GM21717 (cell line): Measurements from ENCODE around the gene RBM10.

Experiments used
- ATAC-seq: cut with Tn5 transposase; IDR thresholded peaks from one replicate; pipeline ENCODE4 v1.9.1; 2021; ENCODE audit warnings: mild to moderate bottlenecking, moderate library complexity; ENCODE audit not compliant: unreplicated experiment

The RBM10 gene

DNA sequence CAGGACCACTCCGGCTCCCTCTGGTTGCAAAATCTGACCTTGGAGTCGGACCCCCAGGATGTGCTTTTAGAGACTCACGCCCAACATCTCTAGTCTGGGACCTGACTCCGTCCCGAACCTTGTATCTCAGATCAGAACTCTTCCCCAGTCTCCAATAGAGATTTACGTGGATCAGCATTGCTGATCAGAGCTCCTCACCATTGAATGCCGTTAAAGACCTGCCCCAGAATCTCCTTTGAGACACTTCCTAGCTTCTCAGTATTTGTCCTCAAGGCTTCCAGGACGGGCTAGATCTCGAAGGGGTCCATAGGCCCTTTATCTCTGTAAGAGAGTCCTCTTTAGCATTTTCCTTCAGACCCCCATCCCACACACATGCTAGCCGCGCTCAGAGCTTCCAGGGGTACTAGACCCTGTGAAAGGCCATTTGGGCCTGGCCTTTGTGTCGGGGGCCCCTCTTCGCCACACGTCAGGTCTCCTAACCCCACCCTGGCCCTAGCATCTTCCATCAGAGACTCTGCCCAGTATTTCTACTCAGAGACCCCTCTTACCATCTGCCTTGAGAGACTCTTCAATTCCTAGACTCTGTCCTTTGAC is 49.3 kb downstream of the RBM10 start:
- no peak for ATAC-seq

DNA sequence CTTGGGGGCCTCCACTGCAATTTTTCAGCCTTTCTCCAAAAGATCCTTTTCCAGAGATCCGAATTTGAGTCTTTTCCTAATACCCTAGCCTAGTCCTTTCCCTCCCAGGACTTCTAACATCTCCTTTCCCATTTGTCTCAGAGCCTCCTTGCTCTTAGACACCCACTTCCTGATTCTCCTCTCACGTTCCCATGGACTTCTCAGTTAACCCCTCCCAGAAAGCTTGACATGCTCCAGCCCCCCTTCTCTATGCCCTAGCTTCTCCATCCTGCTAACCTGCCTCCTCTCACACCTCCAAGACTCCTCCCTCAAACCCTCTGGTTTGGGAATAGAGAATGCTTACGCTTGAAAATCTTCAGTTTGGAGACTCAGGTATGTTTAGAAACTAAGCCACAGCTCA is 51.1 kb downstream of the RBM10 start:
- ATAC-seq: no peak

DNA sequence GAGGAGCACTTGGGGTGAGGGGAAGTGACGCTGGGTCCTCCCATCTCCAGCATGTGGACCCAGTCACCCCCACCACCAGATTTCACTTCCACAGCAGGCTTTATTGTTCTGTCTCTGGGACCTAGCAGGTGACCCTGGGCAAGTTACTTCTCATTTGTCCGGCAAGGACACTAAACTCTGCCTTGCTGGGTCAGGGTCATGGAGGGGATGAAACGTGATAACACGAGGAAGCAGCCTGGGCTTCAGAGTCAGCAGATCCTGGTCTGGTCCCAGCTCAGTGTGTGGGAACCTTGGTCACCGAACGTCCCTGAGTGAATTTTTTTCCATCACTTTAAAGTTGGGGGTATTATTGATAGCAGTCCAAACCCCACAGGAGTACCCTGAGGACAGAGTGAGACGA is 52.5 kb downstream of the RBM10 start:
- ATAC-seq: no peak

DNA sequence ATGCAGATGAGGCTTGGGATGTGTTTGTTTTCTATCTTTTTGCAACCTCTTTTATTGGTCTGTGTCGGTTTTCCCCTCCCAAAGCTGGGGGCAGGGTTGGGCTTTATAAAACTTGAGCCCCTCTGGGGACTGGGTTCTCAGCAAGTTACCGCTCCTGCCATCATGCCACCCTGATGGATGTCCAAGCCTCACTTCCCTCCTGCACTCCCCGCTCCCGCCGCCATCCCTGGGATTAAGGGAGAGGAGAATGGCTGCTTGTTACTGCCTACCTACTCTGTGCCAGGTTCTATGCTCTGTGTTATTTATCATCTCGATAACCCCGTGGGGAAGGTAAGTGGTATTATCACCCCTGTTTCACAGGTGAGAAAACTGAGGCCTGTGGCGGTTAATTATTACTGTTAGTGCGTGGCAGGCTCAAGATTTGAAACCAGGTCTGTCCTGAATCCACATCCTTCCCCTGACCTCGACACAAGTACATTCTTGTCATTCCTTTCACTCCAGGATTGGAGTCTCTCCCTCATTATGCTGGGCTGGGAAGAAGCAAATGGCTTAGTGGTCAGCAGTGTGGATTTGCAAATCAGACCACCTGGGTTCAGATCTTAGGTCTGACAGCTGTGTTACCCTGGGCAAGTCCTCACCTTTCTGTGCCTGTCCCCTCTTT is 53.1 kb downstream of the RBM10 start:
- no peak for ATAC-seq

DNA sequence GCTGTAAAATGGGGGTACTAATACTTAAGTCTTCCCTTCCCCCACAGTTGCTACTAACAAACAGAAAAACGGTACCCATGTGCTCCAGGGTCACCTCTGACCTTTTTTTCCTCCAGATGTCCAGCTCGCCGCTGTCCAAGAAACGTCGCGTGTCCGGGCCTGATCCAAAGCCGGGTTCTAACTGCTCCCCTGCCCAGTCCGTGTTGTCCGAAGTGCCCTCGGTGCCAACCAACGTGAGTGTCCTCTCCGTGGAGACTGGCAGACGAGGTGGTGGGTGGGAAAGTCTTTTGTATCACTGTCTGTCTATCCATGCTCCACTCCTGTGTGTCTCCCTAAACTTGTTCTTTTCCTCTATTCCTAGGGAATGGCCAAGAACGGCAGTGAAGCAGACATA is 53.7 kb downstream of the RBM10 start:
- no peak for ATAC-seq

DNA sequence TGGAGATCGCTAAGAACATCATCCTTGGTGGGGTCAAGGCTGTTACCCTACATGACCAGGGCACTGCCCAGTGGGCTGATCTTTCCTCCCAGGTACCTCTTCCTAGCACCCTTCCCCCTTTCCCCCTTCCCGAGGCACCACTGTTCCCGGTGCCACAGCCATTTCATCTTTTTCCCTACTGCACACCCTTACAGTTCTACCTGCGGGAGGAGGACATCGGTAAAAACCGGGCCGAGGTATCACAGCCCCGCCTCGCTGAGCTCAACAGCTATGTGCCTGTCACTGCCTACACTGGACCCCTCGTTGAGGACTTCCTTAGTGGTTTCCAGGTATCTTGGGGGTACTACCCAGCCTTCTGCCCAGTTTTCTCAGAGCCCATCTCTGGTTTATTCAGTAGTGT is 54.3 kb downstream of the RBM10 start:
- ATAC-seq: no peak

DNA sequence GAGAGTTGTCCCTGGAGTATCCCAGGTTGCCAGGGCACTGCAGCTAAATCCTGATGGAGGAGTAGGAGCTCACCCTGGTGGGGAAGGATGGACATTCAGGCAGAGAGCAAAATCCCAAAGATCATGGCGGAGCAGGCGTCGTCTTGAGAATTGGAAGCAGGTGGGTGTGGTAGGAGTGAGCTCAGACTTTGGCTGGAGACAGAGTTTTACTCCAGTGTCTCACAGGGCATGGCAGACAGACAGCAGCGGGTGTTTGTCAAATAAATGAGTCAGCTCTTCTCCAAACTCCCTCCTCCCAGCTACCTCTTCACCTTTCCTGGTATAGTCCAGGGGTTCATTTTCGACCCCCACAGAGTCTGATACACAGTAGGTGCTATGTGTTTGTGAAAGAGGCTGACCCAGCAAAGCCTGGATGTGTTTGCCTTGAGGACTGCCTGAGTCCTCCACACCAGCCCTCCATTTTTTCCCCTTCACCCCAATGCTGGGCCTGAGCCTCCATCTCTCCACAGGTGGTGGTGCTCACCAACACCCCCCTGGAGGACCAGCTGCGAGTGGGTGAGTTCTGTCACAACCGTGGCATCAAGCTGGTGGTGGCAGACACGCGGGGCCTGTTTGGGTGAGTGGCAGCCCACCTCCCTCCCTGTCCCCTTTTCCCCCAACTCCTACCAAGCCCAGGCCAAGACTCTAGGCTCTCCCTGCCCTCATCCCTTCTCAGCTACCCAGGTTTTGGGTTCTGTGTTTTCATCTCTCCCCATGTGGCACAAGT is 55.5 kb downstream of the RBM10 start:
- no peak for ATAC-seq

DNA sequence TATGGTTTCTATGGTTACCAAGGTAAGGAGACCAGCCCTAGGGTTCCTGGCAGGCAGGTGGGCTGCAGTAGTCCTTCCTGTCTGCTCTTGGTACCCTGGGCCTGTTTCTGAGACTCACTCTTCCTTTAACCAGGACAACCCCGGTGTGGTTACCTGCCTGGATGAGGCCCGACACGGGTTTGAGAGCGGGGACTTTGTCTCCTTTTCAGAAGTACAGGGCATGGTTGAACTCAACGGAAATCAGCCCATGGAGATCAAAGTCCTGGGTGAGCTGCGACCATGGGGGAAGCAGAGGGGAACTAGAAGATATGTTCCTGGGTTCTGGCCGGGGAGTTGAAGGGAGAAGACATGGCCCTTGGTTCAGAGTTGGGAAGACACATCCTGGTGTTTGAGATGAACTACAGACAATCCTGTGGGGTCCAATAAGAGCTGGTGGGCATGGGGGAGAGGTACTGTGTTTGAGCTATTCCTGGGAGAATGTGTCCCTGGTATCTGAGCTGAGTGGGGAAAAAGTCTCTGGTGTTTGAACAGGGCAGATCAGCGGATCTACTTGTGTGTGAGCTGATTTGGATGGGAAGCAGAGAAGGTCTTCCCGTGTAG is 56.4 kb downstream of the RBM10 start:
- no peak for ATAC-seq

DNA sequence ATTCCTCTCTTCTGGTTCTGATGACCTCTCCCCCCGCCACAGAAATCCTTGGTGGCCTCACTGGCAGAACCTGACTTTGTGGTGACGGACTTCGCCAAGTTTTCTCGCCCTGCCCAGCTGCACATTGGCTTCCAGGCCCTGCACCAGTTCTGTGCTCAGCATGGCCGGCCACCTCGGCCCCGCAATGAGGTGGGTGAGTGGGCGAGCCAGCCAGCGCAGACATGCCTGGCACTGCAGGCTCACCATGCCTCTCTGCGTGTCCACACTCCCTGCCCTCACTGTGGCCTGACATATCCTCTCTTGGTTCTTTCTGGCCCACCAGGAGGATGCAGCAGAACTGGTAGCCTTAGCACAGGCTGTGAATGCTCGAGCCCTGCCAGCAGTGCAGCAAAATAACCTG is 57.3 kb downstream of the RBM10 start:
- no peak for ATAC-seq

DNA sequence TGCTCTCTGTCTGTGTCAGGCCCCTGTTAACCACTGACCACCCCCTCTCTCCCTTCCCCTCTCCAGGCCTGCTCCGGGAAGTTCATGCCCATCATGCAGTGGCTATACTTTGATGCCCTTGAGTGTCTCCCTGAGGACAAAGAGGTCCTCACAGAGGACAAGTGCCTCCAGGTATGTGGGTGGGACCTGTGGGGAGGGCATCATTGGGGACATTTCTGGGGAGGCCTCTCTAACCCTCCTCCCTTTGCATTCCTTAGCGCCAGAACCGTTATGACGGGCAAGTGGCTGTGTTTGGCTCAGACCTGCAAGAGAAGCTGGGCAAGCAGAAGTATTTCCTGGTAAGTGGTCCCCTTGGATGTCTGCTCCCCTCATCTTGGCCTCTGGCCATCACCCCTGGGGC is 57.9 kb downstream of the RBM10 start:
- no peak for ATAC-seq

DNA sequence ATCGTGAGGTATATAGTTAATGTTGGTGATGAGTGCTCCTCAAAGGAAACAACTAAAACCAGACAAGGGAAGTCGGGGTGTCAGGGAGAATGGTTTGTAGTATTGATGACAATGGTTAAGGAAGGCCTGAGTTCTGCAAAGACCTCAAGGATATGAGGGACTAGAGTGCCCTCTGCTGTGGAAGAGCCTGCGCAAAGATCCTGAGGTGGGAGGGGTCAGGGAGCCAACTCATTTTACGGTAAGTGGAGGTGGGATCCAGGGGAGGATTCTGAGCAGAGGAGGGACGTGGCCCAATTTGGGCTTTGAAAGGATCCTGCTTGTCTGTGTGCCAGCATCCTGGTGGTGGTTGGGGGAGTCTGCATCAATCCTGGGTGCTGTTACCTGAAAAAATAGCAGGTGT is 59.9 kb downstream of the RBM10 start:
- ATAC-seq: no peak

DNA sequence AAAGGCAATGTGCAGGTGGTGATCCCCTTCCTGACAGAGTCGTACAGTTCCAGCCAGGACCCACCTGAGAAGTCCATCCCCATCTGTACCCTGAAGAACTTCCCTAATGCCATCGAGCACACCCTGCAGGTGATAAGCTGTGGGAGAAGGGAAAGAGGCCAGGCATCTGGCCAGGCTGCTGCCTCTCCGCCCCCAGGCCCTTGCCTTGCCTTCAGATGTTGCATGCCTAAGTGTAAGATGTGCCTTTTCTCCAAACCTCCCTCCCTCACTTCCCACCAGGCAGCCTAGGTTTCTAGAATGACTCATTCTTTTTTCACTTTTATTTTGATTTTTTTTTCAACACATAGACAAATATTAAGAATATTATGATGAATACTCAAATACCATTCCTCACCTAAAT is 61.3 kb downstream of the RBM10 start:
- no peak for ATAC-seq

DNA sequence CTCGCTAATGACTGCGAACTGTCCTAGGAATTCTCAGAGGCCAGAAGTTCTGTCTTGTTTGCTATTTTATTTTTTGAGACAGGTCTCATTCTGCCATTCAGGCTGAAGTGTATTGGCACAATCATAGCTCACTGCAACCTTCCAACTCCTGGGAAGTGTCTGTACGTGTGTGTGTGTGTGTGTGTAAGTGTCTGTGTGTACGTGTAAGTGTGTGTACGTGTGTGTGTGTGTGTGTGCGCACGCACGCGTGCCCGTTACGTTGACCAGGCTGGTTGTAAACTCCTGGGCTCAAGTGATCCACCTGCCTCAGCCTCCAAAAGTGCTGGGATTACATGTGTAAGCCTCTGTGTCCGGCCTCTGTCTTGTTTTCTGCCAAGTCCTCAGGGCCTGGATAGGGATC is 63.1 kb downstream of the RBM10 start:
- ATAC-seq: no peak

DNA sequence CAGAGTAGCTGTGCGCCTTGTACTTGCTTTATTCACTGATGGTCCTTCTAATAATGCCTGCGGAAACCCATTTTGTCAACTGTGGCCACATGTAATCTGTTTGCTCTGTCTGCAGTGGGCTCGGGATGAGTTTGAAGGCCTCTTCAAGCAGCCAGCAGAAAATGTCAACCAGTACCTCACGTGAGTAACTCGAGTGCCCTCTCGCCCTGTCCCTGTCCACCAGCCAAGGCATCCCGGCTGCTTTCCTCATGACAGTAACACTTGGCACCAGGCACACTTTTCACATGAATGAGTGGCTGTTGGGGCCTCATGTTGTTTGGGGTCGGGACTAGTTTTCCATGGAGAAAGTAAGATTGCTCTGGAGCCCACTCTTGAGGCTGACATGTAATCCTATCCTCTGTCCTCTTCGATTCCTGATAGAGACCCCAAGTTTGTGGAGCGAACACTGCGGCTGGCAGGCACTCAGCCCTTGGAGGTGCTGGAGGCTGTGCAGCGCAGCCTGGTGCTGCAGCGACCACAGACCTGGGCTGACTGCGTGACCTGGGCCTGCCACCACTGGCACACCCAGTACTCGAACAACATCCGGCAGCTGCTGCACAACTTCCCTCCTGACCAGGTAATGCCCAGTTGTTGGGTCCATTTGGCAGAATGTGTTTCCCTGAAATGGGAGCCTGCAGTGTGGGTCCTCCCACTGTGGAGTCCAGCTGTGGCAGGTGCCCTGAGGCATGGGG is 64.7 kb downstream of the RBM10 start:
- no peak for ATAC-seq

DNA sequence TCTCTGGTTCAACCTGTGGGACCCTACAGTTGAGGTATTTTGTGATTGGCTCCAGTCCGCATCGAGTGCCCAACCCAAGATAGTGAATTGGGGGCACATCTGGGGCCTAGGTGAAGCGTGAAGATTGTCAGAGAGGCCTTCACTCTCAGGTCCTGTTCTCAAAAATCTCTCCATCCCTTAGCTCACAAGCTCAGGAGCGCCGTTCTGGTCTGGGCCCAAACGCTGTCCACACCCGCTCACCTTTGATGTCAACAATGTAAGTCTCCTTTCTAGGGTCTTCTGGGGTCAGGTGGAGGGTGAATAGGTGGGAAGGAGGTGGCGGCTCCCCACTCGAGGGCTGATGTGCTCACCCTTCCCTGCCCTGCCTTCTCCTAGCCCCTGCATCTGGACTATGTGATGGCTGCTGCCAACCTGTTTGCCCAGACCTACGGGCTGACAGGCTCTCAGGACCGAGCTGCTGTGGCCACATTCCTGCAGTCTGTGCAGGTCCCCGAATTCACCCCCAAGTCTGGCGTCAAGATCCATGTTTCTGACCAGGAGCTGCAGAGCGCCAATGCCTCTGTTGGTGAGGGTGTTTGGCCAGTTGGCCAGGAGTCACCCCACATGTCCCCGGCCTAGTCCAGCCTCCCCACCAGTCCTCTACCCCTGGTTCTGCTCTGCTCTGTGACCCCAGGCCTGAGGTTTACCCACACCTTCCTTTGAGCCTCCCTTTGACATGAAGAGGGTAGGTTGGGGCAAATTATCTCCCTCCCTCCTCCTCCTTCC is 65.8 kb downstream of the RBM10 start:
- ATAC-seq: no peak

DNA sequence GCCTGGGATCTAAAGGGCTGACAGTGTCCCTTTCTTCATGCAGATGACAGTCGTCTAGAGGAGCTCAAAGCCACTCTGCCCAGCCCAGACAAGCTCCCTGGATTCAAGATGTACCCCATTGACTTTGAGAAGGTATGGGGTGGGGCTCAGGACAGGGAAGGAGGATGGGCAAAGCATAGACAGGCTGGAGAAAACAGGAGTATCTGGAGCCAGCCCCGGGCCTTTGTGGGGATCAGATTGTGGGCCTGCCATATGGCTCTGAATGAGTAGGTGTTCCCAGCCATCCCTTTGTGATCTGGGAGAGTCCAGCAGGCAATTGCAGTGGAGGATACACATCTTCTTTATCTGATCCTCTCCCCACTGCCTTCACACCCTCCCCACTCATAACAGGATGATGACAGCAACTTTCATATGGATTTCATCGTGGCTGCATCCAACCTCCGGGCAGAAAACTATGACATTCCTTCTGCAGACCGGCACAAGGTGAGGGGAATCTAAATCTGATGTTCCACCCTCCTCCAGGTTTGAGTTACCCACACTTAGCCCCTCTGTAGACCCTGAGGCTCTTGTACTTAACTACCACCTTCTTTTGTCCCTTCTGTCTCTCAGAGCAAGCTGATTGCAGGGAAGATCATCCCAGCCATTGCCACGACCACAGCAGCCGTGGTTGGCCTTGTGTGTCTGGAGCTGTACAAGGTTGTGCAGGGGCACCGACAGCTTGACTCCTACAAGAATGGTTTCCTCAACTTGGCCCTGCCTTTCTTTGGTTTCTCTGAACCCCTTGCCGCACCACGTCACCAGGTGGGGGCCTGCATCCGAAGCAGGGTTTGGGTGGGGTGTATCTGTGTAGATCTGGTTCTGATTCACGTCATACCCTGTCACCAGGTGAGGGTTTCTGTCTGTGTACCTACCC is 67.6 kb downstream of the RBM10 start:
- ATAC-seq: no peak

DNA sequence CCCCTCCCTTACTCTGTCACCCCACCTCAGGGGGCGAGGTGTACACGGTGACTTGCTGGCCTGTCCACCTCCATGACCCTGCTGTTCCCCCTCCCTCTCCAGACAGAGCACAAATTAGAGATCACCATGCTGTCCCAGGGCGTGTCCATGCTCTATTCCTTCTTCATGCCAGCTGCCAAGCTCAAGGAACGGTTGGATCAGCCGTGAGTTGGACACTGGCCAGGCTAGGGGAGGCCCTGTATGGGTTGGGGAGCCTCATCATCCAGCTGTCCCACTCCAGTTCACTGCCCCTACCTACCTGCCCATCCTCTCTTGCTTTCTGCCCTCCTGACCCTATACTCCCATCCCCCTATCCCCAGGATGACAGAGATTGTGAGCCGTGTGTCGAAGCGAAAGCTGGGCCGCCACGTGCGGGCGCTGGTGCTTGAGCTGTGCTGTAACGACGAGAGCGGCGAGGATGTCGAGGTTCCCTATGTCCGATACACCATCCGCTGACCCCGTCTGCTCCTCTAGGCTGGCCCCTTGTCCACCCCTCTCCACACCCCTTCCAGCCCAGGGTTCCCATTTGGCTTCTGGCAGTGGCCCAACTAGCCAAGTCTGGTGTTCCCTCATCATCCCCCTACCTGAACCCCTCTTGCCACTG is 69.5 kb downstream of the RBM10 start:
- no peak for ATAC-seq

DNA sequence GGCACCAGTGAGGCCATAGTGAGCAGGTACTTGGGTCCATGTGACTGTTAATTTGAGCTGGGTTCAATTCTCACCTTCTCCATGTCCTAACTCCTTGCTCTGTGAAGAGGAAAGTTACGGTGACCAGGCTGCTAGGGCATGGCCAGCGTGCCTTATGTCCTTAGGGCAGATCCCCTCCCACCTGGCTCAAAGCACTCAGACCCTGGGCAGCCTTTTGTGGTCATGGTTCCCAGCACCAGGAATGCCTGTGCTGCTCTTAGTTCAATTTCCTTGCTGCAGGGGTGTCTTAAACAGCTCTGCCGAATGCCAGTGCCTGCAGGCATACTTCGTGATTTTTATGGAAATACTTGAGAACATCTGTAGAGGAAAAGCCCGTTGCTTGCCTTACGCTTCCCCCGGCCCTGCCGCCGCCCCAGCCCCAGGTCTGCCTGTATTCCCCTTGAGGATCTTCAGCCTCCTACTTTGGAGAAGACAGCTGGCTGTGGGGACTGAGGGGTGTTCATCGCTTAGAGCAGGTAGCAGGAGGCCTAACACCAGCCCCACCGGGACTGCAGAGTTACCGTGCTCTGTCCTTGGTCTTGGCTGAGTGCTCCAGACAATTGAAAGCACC is 70.4 kb downstream of the RBM10 start:
- ATAC-seq: no peak
